Stimulated activated CD4-positive, alpha-beta T cell treated with anti-CD3 and anti-CD28 coated beads, Interleukin-4, amount 100 ng/mL, for 24 hours (primary cell): ENCODE results near the gene PHF21A.
A peak's percentile ranks its signal among the peaks of the same experiment; 100 is the strongest.
"Not testable (repeated sequence)": the region's sequence is repeated elsewhere in the genome, so short reads cannot be mapped to it uniquely, and the experiment has no call there.

Source experiments
- DNase-seq: peaks from one replicate; pipeline ENCODE4 v3.0.0-alpha.2; 2020

PHF21A gene

GRCh38 chr11:46026606-46027293 is 94.5 kb downstream of the PHF21A start:
- DNase-seq, result no peak

GRCh38 chr11:46020084-46020599 is 101.1 kb downstream of the PHF21A start:
- no peak for DNase-seq

GRCh38 chr11:46018651-46019050 is 102.6 kb downstream of the PHF21A start:
- DNase-seq, result no peak

- DNase-seq, result no peak
Observed at GRCh38 chr11:46017341-46017740, 103.9 kb downstream of the PHF21A start.

GRCh38 chr11:46015941-46016340 is 105.3 kb downstream of the PHF21A start:
- DNase-seq, result no peak

- DNase-seq, result not testable (repeated sequence)
Observed at GRCh38 chr11:46014168-46014567, 107.1 kb downstream of the PHF21A start.

GRCh38 chr11:46012185-46012584 is 109.1 kb downstream of the PHF21A start:
- DNase-seq, result no peak

GRCh38 chr11:46010100-46010499 is 111.2 kb downstream of the PHF21A start:
- no peak for DNase-seq

GRCh38 chr11:46009647-46010046 is 111.6 kb downstream of the PHF21A start:
- DNase-seq, result no peak

GRCh38 chr11:46006418-46007070 is 114.7 kb downstream of the PHF21A start:
- peak; percentile 41 for DNase-seq

GRCh38 chr11:46003572-46003971 is 117.7 kb downstream of the PHF21A start:
- DNase-seq, result no peak

GRCh38 chr11:46002189-46002588 is 119.1 kb downstream of the PHF21A start:
- DNase-seq, result no peak

- no peak for DNase-seq
Observed at GRCh38 chr11:46001448-46001914, 119.8 kb downstream of the PHF21A start.

GRCh38 chr11:45997599-45997998 is 123.7 kb downstream of the PHF21A start:
- no peak for DNase-seq

GRCh38 chr11:45995342-45995734 is 125.9 kb downstream of the PHF21A start:
- DNase-seq, result no peak

- DNase-seq, result no peak
Observed at GRCh38 chr11:45994371-45995341, 126.6 kb downstream of the PHF21A start.

- DNase-seq, result no peak
Observed at GRCh38 chr11:45993531-45994001, 127.7 kb downstream of the PHF21A start.

- no peak for DNase-seq
Observed at GRCh38 chr11:45988921-45989320, 132.3 kb downstream of the PHF21A start.

GRCh38 chr11:45985212-45985611 is 136.0 kb downstream of the PHF21A start:
- no peak for DNase-seq

- no peak for DNase-seq
Observed at GRCh38 chr11:45984192-45984591, 137.1 kb downstream of the PHF21A start.

GRCh38 chr11:45983471-45983845 is 137.8 kb downstream of the PHF21A start:
- no peak for DNase-seq

GRCh38 chr11:45982656-45983470 is 138.4 kb downstream of the PHF21A start:
- DNase-seq, result peak; percentile 61
